ENCODE measurements around the gene UAP1L1. TPM values are rescaled to one million over a fixed set of nuclear protein-coding genes. Genes with fewer than 3 reads are reported as not detected.
"Not testable (repeated sequence)": the region's sequence is repeated elsewhere in the genome, so short reads cannot be mapped to it uniquely, and the experiment has no call there.

Gene UAP1L1
- total RNA-seq, 1 experiment from 2014 or later, result 3.4 TPM

DNA sequence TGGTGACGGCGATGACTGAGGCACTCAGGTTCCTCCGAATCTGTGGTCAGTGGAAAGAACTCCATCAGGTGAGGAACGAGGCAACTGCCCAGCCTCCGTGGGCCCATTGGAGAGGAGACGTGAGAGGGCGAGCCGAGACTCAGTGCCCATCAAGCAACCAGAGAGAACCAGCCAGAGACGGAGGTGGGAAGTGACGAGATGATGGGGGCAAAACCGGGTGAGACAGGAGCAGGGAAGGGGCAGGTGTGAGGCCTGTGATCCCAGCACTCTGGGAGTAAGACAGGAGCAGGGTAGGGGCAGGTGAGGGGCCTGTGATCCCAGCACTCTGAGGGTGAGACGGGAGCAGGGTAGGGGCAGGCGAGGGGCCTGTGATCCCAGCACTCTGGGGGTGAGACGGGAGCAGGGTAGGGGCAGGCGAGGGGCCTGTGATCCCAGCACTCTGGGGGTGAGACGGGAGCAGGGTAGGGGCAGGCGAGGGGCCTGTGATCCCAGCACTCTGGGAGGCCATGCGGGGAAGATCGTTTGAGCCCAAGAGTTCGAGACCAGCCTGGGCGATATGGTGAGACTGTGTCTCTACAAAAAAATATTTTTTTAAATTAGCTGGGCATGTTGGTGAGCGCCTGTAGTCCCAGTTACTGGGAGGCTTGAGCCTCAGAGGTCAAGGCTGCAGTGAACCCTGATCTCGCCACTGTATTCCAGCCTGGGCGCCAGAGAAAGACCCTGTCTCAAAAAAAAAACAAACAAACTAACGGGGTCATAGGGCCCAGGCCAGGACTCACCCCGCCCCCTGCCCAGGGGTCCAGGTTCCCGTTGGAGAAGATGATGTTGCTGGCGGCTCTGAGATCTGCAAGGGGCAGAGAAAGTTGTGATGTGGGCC lies 33.8 kb downstream of the UAP1L1 start:
- DNase-seq (ENCODE audit: low read depth in 1 of 2, low spot score in 2 of 2), result no peak
- Histone ChIP-seq H3K4me1 (replicated peaks) (peaks cover 6% of the 10 kb centered on the region), H3K27ac (no peak overlapping the region), H3K4me3 (no peak overlapping the region), H3K36me3 (peaks cover 23% of the 10 kb centered on the region), H3K9me3 (replicated peaks) (no peaks in the 10 kb centered on the region), H3K27me3 (replicated peaks) (peaks cover 11% of the 10 kb centered on the region)

DNA sequence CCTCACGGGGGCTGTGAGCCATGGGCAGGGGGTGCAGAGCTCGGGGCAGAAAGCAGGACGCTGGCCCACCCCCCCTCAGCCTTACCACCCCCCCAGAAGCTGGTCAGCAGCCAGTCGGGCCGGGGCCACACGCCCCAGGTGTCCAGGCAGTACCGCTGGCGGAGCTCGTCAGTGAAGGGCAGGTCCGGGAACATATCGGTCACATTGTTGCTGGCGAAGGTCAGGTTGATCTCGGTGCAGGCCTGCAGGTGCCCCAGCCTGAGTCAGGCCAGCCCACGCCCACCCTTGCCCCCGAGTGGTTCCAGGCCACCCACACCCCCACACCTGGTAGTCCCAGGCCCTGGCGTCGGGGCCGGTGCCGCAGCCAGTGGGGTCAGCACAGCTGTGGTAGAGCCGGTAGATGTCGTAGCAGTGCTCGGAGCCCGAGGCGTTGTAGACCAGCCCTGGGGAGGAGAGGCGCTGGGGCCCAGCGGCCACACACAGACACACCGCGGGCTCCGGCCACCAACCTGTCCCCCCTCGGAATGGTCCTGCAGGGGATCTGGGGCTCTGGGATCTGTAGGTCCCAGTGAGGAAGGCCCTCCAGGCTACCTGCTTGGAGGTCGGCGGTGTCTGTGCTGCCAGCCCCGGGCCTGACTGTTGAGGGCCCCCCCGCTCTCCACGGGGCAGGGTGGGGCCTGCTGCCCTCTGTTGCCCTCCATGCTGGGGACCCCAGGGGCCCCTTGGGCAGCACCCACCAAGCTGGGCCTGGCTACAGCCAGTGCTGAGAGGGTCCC lies 34.7 kb downstream of the UAP1L1 start:
- DNase-seq (ENCODE audit: low read depth in 1 of 2, low spot score in 2 of 2), result no peak
- no peak overlapping the region for H3K27ac ChIP-seq
- H3K9me3 ChIP-seq (replicated peaks), result no peaks in the 10 kb centered on the region
- peaks cover 18% of the 10 kb centered on the region for H3K36me3 ChIP-seq
- H3K4me3 ChIP-seq, result no peak overlapping the region
- peaks cover 11% of the 10 kb centered on the region for H3K27me3 ChIP-seq (replicated peaks)
- peaks cover 6% of the 10 kb centered on the region for H3K4me1 ChIP-seq (replicated peaks)

DNA sequence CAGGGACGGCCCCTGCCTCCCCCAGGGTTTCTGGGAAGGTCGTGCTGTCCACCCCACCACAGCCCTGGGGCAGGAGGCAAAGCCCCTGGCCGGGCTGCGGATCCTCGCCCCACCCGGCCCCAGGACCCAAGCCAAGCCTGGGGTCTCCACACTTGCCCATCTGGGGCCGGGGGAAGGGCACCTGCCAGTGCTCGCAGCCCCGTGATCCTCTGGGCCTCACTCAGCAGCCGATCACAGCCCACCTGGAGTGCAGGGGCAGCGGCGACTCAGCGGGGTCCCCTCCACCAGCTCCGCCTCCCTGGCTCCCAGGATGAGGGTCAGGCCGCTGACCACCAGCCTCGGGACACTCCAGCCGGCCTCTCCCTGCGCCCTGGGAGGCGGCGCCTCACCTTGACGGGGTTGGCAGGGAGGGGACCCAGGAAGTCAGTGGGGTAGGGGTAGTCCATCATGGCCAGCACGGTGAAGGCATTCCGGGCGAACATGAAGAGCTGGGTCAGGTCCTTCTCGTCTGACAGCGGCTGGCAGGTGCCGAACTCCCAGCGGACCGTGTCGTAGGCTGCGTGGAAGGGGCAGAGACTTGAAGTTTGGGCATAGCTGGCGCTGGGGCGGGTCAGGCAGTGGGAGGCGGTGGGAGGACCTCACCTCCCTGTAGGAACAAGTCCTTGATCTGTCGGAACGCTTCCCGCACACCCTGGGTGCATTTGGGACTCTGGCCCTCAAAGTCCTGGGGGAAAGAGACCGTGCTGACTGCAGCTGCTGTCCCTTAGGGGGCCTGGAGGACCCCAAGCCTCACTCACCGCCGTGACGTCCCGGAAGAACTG lies 35.5 kb downstream of the UAP1L1 start:
- Histone ChIP-seq H3K9me3 (replicated peaks) (no peaks in the 10 kb centered on the region), H3K27me3 (replicated peaks) (peaks cover 11% of the 10 kb centered on the region), H3K27ac (no peak overlapping the region), H3K36me3 (peaks cover 13% of the 10 kb centered on the region; the same call in 1 of the 2 replicates), H3K4me3 (no peak overlapping the region), H3K4me1 (replicated peaks) (peaks cover 6% of the 10 kb centered on the region)
- DNase-seq (ENCODE audit: low read depth in 1 of 2, low spot score in 2 of 2), result no peak

DNA sequence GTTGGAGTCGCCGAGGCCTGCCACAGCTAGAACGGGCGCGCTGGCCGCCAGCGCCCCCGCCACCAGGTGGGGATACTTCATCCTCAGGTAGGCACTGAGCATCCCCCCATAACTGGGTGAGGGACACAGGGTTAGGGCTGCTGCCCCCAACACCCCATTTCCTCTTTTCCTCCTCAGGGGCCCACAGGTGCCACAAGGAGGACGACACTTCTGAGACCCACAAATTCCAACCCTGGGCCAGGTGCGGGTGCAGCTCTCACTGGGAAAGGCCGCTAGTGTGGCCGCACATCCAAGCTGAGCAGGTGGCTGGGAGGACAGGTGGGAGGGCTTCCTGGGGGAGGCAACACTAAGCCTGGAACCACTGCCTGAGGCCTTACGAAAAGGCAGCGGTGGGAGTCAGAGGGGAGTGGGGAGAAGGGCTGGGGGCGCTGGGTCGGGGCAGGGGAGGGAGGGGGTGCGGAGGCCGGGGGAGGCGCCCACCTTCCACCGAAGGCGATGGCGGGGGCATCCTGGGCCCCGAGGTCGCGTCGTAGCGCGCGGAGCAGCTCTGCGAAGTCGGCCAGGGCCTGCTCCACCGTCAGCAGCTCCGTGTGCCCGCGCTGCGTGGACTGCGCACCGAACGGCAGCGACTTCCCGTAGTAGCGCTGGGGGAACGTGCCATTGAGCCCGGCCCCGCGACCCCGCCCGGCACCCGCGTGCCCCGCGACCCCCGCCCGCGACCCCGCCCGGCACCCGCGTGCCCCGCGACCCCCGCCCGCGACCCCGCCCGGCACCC lies 36.3 kb downstream of the UAP1L1 start:
- Histone ChIP-seq H3K9me3 (replicated peaks) (no peaks in the 10 kb centered on the region), H3K27ac (no peak overlapping the region), H3K4me3 (no peak overlapping the region), H3K27me3 (replicated peaks) (peaks cover 11% of the 10 kb centered on the region), H3K36me3 (peaks cover 11% of the 10 kb centered on the region; the same call in 1 of the 2 replicates), H3K4me1 (replicated peaks) (peaks cover 6% of the 10 kb centered on the region)
- DNase-seq (ENCODE audit: low read depth in 1 of 2, low spot score in 2 of 2), result no peak

DNA sequence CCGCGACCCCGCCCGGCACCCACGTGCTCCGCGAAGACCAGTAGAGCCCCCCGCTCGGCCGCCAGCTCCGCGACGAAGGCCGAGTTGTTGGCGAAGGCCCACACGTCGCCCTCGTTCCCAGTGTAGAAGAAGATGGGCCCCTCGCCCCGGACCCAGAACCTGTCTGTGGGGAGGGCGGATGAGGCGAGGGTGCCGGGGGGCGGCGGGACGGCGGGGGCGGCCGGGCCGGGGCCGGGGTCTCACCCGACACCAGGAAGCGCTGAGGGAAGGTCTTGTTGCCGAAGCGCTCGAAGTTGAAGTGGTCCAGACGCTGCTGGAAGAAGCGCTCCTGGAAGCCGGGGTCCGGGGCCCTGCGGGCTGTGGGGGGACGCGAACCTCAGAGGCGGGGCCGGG lies 36.9 kb downstream of the UAP1L1 start:
- Histone ChIP-seq H3K4me1 (replicated peaks) (peaks cover 6% of the 10 kb centered on the region), H3K27ac (no peak overlapping the region), H3K9me3 (replicated peaks) (no peaks in the 10 kb centered on the region), H3K36me3 (peaks cover 8% of the 10 kb centered on the region; the same call in 1 of the 2 replicates), H3K27me3 (replicated peaks) (peaks cover 11% of the 10 kb centered on the region), H3K4me3 (peak overlapping the region; percentile 43)
- no peak for DNase-seq (ENCODE audit: low read depth in 1 of 2, low spot score in 2 of 2)

DNA sequence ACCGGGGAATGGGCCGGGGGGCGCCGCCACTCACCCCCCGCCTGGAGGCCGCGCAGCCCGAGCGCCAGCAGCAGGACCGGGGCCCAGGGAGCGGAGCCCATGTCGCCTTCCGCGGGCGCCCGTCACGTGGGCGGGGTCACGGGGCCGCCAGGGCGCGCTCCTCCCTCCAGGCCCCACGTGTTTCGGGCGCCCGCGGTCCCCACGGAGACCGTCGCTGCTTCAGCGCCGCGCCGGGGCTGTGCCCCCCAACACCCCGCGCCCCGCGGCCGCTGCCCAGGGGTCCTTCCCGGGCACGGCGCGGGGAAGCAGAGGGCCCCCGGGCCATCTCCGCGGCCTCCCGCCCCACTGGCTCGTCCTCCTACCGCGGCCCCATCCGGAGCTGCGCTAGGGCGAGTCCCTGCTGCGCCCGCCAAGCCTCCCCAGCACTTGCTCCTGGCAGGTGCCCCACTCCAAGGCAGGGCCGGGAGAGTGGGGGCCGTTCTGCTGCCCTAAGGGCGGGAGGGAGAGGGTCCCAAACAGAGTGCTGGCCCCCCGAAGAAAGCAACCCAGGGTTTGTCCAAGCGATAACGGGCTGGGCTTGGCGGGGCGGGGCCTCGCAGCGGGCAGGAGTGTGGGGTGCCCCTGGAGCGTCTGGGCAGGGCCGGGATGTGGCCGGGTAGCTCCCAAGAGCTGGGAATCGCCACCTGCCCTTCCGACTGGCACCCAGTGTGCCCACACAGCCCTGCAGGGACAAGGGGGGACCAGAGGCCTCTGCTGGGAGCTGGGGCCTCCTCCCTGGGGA lies 37.5 kb downstream of the UAP1L1 start, which contains the start of gene DPP7:
Gene DPP7, minus strand, starts transcription at position 121 of the 781 bp plus-strand sequence. Its CDS starts 20 bp downstream, at position 101.
- DNase-seq (ENCODE audit: low read depth in 1 of 2, low spot score in 2 of 2), result no peak
- Histone ChIP-seq H3K27me3 (replicated peaks) (peaks cover 11% of the 10 kb centered on the region), H3K4me1 (replicated peaks) (peaks cover 6% of the 10 kb centered on the region), H3K4me3 (peak within 1 kb of the TSS; percentile 43), H3K27ac (no peak within 1 kb of the TSS), H3K36me3 (peaks cover 2% of the 10 kb centered on the region; the same call in 1 of the 2 replicates), H3K9me3 (replicated peaks) (no peaks in the 10 kb centered on the region)

DNA sequence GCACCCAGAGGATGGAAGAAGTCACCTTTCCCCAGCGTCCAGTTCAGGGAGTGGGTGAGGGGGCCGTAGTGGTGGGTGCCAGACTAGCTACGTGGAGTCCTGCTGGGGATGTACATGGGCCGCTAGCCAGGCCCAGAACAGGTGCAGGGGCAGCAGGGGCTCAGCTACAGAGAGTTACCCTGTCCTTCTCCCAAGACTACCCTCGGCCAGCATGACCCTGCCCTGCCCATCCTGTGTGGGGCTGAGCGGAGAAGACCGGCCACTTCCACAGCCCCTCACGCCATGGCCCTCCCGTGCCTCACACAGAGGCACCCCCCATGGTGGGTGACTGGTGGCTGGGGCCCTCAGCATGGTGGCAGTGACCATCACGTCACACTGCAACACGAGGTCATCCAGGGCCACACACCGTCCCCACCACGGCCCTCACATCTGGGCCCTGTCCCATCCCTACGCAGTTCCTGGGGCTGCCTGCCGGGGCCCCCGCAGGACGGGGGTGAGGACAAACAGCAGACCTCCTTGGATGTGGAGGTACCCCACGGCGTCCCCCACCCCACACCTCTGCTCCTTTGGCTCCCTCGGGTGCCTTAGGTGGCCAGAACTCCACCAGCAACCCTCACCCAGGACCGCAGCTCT lies 38.2 kb downstream of the UAP1L1 start:
- Histone ChIP-seq H3K27me3 (replicated peaks) (peaks cover 11% of the 10 kb centered on the region), H3K4me1 (replicated peaks) (peaks cover 6% of the 10 kb centered on the region), H3K36me3 (no peaks in the 10 kb centered on the region), H3K27ac (no peak overlapping the region), H3K9me3 (replicated peaks) (no peaks in the 10 kb centered on the region), H3K4me3 (no peak overlapping the region)
- no peak for DNase-seq (ENCODE audit: low read depth in 1 of 2, low spot score in 2 of 2)

DNA sequence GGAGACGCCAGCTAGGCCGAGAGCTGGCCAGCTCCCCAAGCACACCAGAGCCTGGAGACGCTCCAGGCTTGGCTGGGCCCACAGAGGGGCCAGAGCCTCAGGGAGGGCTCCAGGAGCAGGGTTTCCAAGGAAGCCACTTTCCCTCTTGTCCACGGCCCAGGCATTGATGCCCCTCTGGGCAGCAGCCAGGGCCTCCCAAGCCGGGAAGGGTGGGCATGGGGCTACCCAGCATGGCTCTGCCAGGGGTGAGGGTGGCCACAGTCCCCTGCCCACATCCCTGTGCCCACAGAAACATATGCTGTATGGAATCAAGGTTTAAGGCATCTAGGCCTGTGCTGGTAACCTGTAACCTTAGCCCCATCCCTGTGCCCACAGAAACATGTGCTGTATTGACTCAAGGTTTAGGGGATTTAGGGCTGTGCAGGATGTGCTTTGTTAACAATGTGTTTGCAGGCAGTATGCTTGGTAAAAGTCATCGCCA lies 38.8 kb downstream of the UAP1L1 start:
- peaks cover 6% of the 10 kb centered on the region for H3K4me1 ChIP-seq (replicated peaks)
- no peaks in the 10 kb centered on the region for H3K9me3 ChIP-seq (replicated peaks)
- no peaks in the 10 kb centered on the region for H3K36me3 ChIP-seq
- DNase-seq (ENCODE audit: low read depth in 1 of 2, low spot score in 2 of 2), result no peak
- no peak overlapping the region for H3K27ac ChIP-seq
- no peak overlapping the region for H3K4me3 ChIP-seq
- H3K27me3 ChIP-seq (replicated peaks), result peaks cover 11% of the 10 kb centered on the region

DNA sequence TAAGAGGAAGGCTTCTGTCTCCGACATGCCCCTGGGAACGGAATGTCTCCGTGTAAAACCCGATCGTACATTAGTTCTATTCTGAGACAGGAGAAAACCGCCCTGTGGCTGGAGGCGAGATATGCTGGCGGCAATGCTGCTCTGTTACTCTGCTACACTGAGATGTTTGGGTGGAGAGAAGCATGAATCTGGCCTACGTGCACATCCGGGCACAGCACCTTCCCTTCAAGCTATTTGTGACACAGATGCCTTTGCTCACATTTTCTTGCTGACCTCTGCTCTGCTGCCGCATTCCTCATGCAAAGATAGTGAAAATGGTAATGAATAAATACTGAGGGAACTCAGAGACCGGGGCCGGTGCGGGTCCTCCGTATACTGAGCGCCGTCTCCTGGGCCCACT lies 39.4 kb downstream of the UAP1L1 start:
- no peaks in the 10 kb centered on the region for H3K9me3 ChIP-seq (replicated peaks)
- H3K4me3 ChIP-seq, result no peak overlapping the region
- DNase-seq (ENCODE audit: low read depth in 1 of 2, low spot score in 2 of 2), result no peak
- H3K27me3 ChIP-seq (replicated peaks), result peaks cover 11% of the 10 kb centered on the region
- no peak overlapping the region for H3K27ac ChIP-seq
- H3K4me1 ChIP-seq (replicated peaks), result peaks cover 6% of the 10 kb centered on the region
- H3K36me3 ChIP-seq, result no peaks in the 10 kb centered on the region

DNA sequence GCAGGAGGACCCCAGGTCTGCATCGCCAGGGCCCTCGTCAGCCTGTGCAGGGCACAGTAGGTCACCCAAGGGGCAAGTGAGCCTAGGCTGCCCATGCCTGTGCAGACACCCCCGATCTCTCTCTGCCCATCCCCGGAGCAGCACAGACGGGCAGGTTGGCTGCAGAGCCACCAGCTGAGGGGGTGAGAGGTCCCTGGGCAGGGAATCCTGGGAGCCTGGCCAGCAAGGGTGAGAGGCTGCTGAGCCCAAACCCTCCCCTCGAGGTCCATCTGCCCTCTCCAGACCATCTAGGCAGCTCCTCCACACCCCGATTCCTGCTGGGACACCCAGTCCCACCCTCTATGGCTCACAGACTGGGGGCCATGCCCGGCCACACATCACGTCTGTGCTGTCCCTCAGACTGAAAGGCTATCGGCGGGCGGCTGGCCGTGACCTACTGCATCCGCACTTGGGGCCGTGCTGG lies 40.0 kb downstream of the UAP1L1 start:
- H3K36me3 ChIP-seq, result no peaks in the 10 kb centered on the region
- no peak overlapping the region for H3K27ac ChIP-seq
- H3K9me3 ChIP-seq (replicated peaks), result no peaks in the 10 kb centered on the region
- DNase-seq (ENCODE audit: low read depth in 1 of 2, low spot score in 2 of 2), result no peak
- peaks cover 6% of the 10 kb centered on the region for H3K4me1 ChIP-seq (replicated peaks)
- peaks cover 11% of the 10 kb centered on the region for H3K27me3 ChIP-seq (replicated peaks)
- H3K4me3 ChIP-seq, result no peak overlapping the region

DNA sequence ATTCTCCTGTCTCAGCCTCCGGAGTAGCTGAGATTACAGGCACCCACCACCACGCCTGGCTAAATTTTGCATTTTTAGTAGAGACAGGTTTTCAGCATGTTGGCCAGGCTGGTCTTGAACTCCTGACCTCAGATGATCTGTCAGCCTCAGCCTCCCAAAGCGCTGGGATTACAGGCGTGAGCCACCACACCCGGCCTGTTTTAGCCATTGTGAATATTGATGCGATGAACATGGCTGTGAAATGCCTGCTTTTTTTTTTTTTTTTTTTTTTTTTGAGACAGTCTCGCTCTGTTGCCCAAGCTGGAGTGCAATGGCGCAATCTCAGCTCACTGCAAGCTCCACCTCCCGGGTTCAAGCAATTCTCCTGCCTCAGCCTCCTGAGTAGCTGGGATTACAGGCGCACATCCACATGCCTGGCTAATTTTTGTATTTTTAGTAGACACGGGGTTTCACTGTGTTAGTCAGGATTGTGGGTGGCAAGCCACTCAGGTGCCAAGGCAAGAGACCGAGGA lies 40.8 kb downstream of the UAP1L1 start:
- not testable (repeated sequence) for H3K27ac ChIP-seq; DNase-seq (ENCODE audit: low read depth in 1 of 2, low spot score in 2 of 2); H3K4me1 ChIP-seq (replicated peaks); H3K4me3 ChIP-seq; H3K9me3 ChIP-seq (replicated peaks); H3K36me3 ChIP-seq
- peaks cover 11% of the 10 kb centered on the region for H3K27me3 ChIP-seq (replicated peaks)
